ENCODE data around the gene COL23A1.

The COL23A1 gene

DNA sequence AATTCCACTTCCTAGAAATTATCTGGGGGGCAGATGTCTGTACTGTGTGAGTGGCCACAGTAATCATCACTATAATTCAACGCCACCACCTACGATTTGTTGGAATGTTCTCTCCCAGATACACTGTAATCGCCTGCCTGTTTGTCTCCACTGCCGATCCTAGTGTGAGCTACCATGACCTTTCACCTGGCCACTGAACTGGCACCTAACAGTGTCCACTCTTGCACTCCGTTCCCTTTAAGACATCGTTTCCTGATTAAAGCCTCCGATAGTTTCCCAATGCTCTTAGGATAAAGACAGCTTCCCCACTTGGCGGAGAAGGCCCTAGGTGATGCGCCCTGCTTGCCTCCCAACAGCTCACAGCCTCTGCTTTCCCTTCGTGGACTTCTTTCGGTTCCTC lies 361.6 kb downstream of the COL23A1 start:
- no peak for DNase-seq (ENCODE audit: low read depth, low spot score)
- no peak overlapping the region for H3K4me3 ChIP-seq (ENCODE audit: low read length)

DNA sequence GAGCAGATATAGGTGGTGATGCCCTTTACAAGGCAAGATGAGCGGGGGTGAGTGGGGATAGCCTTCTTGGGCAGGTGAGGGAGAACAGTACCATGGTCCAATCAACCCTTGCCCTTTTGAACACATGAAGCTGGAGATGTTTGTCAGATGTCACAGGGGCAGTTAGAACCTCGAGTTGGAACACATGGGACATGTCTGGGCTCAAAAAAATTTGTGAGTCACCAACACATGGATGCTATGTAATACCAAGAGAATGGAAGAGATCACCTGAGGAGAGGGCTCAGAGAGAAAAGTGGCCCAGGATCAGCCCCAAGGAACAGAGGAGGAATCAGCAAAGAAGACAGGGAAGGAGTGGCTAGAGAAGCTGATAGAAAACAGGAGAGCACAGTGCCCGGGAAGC lies 362.3 kb downstream of the COL23A1 start:
- no peak for DNase-seq (ENCODE audit: low read depth, low spot score)
- H3K4me3 ChIP-seq (ENCODE audit: low read length): no peak overlapping the region

DNA sequence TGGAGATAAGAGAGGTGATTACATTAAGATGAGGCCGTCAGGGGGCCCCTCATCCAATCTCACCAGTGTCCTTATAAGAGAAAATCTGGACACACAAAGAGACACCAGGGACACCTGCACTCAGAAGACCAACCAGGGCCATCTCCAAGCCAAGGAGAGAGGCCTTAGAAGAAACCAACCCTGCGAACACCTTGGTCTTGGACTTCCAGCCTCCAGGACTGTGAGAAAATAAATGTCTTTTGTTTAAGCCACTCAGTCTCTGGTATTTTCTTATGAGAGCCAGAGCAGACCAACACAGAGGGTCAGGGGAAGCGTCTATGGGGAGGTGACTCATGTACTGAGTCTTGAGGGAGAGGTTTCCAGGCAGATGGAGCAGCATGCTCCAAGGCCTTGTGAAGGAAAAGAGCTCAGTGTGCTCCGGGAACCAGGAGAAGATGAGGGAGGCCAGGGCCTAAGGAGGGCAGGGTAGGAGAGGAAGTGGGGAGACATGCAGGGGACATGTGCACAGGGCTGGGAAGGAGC lies 363.0 kb downstream of the COL23A1 start:
- no peak for DNase-seq (ENCODE audit: low read depth, low spot score)
- no peak overlapping the region for H3K4me3 ChIP-seq (ENCODE audit: low read length)

DNA sequence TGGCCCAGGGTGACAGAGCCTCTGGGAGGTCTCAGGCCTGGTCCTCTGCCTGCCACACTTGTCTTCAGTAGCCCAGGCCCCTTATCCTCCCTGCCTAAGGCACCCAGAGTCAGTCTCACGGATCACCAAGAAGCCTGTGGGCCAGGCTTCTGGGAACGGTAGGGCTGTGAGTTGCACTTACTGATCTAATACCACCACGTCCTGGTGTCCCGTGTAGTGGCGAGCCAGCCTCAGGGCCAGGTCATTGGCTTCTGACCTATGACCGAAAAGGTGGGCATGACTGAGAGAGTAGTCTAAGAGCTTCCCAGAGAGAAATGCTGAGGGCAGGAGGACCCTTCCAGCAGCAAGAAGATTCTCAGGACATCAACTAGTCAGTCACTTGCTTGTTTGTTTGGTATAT lies 365.0 kb downstream of the COL23A1 start:
- no peak overlapping the region for H3K4me3 ChIP-seq (ENCODE audit: low read length)
- DNase-seq (ENCODE audit: low read depth, low spot score): no peak

DNA sequence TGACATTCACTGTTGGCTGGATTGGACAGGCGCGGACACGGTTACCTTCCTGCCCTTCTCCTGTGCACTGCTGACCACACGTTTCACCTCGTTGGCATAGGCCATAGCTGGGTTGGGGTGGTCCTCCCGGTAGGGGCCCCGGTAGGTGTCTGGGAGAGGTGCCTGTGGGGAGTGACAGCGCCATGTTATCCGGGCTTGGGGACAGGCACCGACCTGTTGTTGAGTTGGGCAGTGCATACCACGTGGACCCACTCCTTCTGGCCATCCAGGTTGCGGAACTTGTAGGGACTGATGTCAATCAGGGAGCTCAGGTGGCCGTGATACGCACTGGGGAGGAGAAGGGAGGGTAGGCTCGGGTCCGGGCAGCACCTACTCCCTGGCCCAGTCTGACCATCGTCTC lies 365.8 kb downstream of the COL23A1 start:
- no peak overlapping the region for H3K4me3 ChIP-seq (ENCODE audit: low read length)
- no peak for DNase-seq (ENCODE audit: low read depth, low spot score)

DNA sequence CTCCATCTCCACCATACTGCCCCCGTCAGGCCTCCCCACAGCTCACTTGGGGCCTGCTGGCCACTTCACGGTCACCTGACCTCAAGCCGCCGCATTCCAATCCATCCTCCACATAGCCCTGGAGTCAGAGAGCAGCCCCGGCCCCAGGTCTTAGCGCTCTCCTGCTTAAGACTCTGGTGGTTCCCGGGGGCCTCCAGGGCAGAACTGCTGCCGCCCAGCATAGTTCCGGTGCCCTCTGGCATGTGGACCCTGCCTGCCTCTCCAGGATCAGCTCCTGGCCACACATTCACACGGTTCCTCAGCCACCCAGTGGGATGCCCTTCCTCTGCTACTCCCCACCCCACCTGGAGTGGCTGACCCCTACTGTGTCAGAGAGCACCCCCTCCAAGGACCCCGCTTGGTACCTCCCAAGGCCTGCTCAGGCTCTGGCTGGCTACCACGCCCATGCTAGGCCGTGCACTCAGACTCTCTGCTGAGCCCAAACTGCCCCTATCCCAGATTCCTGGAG lies 366.3 kb downstream of the COL23A1 start:
- H3K4me3 ChIP-seq (ENCODE audit: low read length): no peak overlapping the region
- no peak for DNase-seq (ENCODE audit: low read depth, low spot score)

DNA sequence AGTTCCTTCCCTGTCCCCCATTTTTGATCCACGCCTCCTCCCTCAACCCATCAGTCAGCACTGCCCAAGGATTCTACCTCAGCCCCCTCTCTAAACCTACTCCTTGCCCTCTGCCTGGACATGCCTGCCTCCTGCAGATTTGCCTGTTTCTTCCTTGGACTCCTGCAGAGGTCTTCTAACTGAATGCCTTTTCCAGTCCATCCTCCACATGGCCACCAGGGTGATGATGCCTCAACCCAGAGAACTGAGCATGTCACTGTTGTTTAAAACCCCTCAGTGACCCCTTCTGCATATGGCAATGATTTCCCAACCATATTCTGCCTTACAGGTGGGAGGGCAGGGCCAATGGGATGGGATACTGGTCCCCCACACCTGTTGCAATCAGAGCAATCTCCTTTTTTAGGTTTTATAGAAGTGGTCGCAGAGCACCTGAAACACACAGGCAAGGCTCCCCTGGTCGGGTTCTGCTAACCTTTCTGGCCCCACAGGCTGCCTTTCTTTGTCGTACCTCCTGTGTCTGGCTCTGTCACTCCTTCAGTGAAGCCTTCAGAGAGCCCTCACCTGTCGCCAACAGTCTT lies 366.9 kb downstream of the COL23A1 start:
- no peak overlapping the region for H3K4me3 ChIP-seq (ENCODE audit: low read length)
- no peak for DNase-seq (ENCODE audit: low read depth, low spot score)

DNA sequence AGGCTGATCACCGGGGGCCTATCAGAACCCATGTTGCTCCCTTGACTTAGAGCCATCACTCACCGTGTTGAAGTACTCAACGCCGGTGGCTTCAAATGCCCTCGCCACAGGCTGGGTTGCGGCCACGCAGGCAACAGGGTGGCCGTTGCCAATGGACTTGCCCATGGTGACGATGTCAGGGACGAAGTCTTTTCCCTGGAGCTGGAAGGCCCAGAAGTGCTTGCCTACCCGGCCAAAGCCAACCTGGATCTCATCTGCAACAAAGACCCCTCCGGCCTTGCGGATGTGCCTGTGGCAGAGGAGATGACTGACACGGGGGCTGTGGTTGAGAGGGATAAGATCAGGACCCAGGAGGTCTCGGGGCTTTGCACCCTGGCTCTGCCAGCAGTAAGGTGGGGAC lies 367.9 kb downstream of the COL23A1 start:
- no peak overlapping the region for H3K4me3 ChIP-seq (ENCODE audit: low read length)
- no peak for DNase-seq (ENCODE audit: low read depth, low spot score)

DNA sequence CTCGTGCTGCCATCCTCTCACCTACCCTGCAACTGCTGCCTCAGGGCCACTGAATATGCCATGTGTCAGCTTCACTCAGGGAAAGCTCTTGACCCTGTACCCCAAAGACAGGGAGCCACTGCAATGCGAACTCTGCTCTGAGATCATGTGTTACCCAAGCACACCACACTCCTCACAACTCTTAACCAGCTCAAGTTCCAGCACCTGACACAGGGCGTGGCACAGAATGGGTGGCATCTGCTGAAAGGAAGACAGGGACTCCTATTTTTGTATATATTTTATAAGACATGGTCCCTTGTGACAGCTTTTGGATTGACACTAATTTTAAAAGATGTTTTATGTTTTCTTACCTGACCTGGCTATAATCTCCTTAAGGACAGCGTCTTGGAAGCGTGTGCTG lies 368.3 kb downstream of the COL23A1 start:
- H3K4me3 ChIP-seq (ENCODE audit: low read length): no peak overlapping the region
- DNase-seq (ENCODE audit: low read depth, low spot score): no peak

DNA sequence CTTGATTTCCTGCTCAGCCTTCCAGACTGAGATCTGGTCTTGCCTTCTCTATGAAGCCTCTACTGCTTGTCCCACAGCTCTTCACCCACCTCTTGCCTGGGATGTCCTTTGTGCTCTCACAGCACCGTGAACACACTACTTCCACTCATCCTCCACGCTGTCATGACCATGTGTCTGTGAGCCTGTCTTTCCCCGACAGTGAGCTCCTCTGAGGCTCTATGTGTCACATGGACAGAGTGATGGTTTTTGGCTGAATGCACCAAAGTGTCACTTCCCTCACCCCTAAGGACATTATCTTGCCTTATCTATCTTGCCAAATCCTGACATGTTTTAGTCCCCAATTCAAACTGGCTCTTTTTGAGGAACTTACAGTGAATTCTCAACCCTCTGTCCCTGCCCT lies 368.9 kb downstream of the COL23A1 start:
- DNase-seq (ENCODE audit: low read depth, low spot score): no peak
- no peak overlapping the region for H3K4me3 ChIP-seq (ENCODE audit: low read length)

DNA sequence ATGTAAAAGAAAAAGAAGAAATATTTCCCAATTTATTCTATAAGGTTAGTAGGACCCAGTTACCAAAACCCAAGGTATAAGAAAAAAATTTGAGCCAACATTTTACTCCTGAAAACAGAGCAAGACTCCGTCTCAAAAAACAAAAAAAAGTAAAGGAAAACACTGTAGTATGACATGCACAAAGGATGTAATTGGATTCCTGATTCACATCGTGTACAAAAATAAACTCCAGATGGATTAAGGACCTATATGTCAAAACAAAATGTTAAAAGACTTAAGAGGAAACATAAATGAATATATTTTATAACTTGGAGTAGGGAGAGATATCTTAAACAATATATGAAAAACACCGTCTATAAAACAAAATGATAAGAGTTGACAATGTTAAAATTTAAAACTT lies 371.4 kb downstream of the COL23A1 start:
- no peak for DNase-seq (ENCODE audit: low read depth, low spot score)
- H3K4me3 ChIP-seq (ENCODE audit: low read length): no peak overlapping the region

DNA sequence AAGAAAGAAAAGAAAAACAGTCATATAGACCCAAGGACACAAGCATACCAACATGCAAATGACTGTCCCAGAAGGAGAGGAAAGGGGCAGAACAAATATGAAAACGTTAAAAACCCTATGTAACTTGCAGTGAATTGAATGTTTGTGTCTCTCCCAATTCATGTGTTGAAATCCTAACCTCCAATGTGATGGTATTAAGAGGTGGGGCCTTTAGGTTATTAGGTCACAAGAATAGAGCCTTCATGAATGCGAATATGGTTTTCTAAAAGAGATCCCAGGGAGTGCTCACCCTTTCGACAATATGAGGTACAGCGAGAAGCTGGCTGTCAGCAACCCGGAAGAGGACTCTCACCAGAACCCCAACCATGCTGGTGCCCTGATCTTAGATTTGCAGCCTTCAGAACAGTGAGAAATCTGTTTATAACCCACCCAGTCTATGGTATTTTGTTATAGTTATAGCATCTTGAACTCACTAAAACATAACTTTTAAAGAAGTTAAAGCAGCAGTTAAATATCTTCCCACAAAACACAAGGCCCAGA lies 371.9 kb downstream of the COL23A1 start:
- no peak for DNase-seq (ENCODE audit: low read depth, low spot score)
- no peak overlapping the region for H3K4me3 ChIP-seq (ENCODE audit: low read length)

DNA sequence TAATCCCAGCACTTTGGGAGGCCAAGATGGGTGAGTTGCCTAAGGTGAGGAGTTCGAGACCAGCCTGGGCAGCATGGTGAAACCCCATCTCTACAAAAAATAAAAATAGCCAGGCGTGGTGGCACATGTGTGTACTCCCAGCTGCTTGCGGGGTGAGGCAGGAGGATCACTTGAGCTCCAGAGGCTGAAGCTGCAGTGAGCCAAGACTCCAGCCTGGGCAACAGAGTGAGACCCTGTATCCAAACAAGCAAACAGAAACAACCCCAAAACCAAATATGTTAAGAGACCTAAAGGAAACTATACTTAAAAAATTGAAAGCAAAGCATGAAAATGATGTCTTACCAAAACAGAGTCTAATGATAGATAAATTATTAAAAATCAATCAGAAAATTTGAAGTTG lies 373.4 kb downstream of the COL23A1 start:
- DNase-seq (ENCODE audit: low read depth, low spot score): no peak
- H3K4me3 ChIP-seq (ENCODE audit: low read length): no peak overlapping the region

DNA sequence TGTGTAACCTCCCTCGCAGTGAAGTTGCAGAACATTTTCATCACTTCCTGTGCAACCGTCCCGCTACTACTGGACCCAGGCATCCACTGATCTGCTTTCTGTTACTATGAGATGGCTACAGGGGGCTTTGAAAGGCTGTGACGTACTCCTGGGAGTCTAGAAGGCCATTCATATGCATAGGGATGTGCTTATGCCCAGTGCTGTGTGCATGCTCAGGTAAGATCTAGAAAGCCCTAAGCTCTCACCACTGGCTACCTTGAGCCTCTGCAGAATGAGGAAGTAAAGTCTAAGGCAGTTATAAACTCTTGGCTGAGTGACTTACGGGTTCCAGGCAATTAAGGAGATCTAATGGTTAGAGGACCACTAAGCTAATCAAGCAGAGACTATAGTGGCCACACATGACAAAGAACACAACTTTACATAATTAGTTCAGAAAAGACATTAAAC lies 374.1 kb downstream of the COL23A1 start:
- no peak for DNase-seq (ENCODE audit: low read depth, low spot score)

DNA sequence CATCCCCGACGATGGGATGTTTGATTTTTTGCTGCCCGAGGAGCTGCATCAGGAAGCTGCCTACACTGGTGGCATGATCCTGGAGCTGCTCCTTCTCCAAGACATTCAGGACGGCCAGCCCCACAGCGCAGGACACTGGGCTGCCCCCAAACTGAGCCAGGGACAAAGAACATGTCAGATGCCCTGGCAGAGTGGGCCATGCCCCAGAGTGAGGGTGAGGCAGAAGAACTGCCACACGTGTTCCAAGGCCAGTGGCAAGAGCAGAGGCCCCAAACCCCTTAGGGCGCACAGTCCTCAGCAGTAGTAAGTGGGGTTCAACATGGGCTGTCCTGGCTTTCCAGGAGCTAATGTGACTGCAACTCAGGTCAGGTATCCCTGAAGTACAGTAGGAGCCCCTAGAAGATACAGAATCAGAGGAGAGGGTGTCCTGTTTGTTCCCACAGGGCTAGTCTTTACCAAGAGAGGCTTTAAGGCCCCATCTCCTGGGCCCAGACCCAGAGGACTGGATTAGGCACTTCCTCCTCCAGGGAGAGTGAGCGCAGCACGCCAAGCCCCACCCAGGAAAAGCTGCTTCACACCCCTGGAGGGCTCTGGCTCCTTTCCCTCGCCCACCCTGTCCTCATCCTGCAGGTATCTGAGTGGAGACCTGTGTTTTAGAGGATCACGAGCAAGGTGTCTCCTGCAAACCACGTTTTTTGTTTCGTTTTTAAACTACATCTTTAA lies 374.8 kb downstream of the COL23A1 start:
- DNase-seq (ENCODE audit: low read depth, low spot score): no peak

More for the DNA sequence above, 374.1 kb downstream of the COL23A1 start:
- H3K4me3 ChIP-seq (ENCODE audit: low read length): no peak overlapping the region

DNA sequence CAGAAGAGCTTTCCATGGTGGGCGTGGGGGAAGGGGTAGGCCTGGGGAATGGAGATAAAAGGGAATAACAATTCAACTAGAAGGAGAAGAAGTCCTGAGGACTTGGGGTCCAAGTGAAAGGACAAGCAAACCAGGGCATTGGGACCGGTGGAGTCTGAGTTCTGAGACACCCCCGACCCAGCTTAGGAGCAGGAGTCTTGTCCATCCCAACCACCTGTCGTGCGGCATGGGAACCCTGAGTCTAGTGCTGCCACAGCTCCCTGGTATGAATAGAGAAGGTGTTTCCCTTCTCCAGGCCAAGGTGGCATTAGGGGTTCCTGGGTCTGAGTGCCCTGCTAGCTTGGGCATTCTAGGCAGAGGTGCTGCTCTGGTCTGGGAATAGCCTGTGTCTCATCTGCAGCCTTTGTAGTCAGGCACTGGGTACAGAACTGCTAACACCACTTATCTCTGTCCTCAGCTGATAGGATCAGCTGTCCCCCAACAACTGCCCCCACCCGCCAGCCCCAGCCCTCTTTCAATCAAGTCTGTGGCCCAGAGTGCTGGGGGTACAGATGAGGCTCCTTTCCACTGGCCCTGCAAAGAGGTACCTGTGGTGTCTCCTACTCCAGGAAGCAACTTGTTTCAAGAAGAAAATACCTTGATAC lies 375.9 kb downstream of the COL23A1 start:
- no peak overlapping the region for H3K4me3 ChIP-seq (ENCODE audit: low read length)
- DNase-seq (ENCODE audit: low read depth, low spot score): no peak

More for the DNA sequence above, 374.8 kb downstream of the COL23A1 start:
- H3K4me3 ChIP-seq (ENCODE audit: low read length): no peak overlapping the region

DNA sequence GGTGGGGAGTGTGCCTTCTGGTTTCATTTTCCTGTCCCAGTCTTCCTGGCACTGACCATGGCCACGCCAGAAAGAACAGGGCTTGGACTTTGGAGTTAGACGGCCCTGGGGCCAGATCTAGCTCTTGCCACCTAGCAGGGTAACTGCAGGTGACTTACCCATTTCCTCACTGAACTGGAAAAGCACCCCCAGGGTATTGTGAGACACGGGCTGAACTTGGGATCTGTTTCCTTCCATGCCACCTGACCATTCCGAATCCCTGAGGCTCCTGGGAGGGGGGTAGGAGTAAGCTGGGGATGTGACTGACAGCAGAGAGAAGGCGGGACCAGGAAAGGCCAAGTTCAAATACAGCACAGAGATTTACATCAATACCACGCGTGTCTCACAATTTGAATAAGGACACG lies 376.4 kb downstream of the COL23A1 start:
- H3K4me3 ChIP-seq (ENCODE audit: low read length): no peak overlapping the region

DNA sequence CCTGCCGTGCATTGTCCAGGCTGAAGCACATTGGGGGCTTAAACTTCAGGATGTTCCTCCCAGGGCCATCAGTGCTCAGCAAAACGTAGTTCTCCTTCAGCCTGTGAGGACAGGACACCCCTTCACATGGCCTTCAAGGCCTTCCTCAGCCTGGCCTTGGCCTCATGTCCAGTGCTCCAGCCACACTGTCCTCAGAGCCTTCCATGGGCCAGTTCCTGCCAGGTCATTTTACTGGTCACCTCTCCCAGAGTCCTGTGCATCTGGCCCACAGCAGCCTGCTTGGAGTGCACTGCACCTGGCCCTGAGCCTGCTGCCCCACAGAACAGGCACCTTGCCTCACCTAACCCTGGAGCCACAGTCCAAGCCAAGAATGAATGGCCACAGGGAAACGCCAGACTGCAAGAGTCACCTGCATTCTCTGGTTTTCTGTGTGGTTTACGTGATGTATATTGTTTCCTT lies 377.2 kb downstream of the COL23A1 start:
- no peak overlapping the region for H3K4me3 ChIP-seq (ENCODE audit: low read length)
- no peak for DNase-seq (ENCODE audit: low read depth, low spot score)

More for the DNA sequence above, 376.4 kb downstream of the COL23A1 start:
- DNase-seq (ENCODE audit: low read depth, low spot score): no peak

DNA sequence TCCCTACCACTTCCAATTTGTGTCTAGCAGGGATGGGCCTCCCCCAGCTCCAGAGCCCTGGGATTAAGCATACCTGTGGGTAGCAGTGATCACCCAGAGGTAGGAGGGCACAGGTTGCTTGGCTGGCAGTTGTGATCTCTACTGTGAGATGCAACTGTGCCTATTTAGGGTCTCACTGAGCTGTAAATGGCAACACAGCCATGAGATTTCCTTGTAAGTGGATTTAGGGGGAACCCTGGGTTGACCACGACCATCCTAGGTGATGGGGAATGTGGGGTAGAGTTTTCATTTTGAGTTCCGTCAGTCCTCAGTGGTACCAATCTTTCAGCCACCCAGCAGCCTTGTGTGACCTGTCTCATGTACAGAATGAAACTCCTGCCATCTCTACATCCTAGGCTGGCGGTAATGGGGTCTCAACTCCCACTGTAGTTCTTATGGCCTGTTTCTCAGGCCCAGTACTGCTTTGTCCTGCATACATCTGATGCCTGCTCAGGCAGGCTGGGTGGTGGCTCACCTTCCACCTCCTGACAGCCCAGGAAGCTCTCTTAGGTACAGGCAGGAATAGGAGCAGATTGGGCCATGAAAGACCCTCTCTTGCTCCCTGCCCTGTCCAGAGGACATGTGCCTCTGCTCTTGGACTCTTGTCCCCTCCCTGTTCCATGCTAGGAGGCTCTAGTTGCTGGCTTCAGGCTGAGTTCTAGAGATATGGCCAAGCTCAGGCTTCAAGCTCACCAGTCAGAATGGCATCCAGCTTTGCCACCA lies 377.8 kb downstream of the COL23A1 start:
- no peak for DNase-seq (ENCODE audit: low read depth, low spot score)
- H3K4me3 ChIP-seq (ENCODE audit: low read length): no peak overlapping the region
